Stimulated activated CD4-positive, alpha-beta T cell treated with anti-CD3 and anti-CD28 coated beads, Interleukin-4, amount 100 ng/mL, for 24 hours (primary cell): ENCODE measurements around the gene METTL16.
"Not testable (repeated sequence)": the region's sequence is repeated elsewhere in the genome, so short reads cannot be mapped to it uniquely, and the experiment has no call there.

Experiments
- DNase-seq: peaks from one replicate; pipeline ENCODE4 v3.0.0-alpha.2; 2020

Gene METTL16

DNA sequence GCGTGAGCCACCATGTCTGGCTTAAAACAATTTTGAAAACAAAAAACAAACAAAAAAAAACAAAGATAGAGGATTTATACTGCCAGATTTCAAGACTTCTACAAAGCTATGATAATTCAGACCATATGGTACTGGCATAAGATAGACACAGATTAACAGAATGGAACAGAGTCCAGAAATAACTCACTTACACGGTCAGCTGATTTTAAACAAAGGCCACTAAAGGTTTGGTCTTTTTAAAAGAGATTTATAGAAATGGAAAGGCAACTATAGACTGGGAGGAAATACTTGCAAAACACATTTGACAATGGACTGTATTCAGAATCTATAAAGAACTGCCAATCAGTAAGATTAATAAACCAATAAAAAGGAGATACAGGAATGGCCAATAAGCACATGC is 62.2 kb downstream of the METTL16 start:
- no peak for DNase-seq

DNA sequence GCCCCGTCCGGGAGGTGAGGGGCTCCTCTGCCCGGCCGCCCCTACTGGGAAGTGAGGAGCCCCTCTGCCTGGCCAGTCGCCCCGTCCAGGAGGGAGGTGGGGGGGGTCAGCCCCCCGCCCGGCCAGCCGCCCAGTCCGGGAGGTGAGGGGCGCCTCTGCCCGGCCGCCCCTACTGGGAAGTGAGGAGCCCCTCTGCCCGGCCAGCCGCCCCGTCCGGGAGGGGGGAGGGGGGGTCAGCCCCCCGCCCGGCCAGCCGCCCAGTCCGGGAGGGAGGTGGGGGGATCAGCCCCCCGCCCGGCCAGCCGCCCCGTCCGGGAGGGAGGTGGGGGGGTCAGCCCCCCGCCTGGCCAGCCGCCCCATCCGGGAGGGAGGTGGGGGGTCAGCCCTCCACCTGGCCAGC is 64.2 kb downstream of the METTL16 start:
- DNase-seq = not testable (repeated sequence)

DNA sequence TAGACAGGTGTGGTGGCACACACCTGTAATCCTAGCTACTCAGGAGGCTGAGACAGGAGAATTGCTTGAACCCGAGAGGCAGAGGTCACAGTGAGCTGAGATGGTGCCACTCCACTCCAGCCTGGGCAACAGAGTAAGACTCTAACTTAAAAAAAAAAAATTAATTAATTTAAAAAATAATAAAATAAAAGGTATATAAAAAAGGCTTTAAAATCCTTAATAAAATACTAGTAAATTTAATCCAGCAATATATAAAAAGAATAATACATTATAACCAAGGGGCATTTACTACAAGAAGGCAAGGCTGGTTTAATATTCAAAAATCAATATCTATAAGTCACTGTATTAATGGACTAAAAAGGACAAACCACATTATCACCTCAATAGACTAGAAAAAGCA is 66.0 kb downstream of the METTL16 start:
- no peak for DNase-seq

DNA sequence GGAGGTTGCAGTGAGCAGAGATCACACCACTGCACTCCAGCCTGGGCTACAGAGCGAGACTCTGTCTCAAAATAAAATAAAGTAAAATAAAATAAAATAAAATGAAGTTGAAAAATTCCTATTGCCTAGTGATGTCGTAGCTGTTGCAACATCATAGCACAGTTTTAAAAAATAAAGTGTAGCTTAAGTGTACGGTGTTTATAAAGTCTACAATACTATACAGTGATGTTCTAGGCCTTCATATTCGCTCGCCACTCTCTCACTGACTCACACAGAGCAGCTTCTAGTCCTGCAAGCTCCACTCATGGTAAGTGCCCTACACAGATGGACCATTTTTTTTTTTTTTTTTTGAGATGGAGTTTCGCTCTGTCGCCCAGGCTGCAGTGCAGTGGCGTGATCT is 67.3 kb downstream of the METTL16 start:
- DNase-seq = no peak

DNA sequence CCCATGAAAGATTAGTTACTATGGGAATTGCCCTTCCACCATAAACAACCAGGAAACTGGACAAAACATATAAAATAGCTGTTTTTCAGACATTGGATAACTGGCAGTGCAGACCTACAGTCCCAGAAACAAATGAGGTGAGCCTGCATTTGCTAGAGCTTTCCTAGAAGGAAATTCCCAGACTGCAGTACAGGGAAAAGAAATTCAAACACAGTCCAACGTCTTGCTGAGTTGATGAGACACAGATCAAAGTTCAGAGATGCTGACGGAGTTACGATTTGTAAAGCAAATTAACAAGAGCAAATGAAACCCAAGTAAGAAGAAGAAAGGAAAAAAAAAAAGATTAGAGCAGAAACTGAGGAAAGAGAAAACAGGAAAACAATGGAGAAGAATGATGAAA is 69.5 kb downstream of the METTL16 start:
- DNase-seq = no peak

DNA sequence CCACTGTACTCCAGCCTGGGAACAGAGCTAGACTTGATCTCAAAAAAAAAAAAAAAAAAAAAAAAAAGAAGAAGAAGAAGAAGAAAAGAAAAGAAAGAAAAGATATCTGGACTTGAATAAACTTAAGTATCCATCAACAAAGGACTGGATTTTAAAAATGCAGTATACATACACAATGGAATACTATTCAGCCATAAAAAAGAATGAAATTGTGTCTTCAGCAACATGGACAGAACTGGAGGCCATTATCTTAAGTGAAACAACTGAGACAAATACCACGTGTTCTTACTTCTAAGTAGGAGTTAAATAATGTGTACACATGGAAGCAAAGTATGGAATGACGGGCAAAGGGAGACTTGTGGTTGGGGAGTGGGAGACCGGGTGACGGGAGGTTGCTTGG is 70.8 kb downstream of the METTL16 start:
- DNase-seq = no peak

DNA sequence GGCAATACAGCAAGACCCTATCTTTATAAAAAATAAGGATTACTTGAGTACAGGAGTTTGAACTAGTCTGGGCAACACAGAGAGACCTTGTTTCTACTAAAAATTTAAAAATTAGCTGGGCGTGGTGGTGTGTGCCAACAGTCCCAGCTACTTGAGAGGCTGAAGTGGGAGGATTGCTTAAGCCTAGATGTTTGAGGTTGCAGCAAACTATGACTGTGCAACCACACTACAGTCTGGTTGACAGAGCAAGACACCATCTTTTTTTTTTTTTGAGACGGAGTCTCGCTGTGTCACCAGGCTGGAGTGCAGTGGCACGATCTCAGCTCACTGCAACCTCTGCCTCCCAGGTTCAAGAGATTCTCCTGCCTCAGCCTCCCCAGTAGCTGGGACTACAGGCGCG is 71.7 kb downstream of the METTL16 start:
- not testable (repeated sequence) for DNase-seq

DNA sequence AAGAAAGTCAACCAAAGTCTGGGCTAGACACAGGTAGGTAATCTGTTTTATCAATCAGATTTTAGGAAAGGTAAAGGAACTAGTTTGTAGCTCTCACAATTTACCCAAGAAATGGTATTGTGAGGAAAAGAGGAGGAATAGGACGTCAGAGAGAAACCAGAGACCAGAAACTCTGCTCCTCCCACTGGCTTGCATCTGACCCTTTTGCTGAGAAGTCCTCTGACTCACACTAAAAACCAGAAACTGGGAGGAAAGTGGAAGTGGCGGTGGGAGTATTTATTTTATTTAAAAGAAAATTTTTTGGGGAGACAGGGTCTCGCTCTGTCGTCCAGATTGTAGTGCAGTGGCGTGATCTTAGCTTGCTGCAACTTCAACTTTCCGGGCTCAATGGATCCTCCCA is 72.9 kb downstream of the METTL16 start:
- no peak for DNase-seq

DNA sequence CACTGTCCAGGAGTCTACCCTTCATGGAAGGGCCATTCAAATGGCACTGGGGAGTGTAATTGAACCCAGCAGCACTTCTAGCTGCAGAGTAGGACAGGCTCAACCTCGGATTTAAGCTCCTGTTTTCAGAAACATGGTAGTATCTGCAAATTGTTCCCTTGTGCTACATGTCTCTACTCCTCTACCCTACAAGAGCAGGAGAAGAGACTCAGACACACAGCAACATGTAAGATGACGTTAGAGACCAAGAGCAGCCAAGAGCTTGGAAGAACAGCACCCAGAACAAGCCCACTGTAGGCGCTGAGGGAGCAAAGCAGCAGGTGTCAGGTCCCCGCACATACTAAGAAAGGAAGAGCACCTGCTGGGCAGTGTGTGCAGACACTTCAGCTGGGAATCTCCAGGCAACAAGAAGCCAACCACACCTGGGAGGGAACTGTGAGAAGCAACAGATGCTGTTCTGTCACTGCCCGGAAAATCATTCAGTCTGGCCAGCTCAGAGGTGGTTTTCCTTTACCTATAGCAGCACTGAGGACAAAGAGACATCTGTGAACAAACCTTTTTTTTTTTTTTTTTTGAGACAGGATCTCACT is 75.3 kb downstream of the METTL16 start:
- DNase-seq = no peak

DNA sequence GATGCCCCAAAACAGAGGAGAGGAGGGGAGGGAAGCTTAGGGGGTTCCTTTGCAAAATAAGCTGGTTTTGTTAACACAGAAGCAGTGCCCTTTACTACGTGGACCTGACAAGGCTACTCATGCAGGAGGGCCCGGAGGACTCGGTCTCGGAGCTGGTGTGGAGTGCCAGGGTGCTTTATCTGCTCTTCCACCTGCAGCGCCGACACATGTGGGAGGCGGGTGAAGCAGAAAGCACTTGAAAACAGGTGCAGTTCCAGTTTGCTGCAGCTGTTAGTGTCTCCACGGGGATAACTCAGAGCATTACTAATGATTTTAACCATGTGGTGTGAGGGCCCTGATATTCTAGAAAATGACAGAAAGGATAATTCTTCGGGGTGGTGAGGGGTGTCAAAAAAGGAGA is 75.8 kb downstream of the METTL16 start:
- DNase-seq = no peak

DNA sequence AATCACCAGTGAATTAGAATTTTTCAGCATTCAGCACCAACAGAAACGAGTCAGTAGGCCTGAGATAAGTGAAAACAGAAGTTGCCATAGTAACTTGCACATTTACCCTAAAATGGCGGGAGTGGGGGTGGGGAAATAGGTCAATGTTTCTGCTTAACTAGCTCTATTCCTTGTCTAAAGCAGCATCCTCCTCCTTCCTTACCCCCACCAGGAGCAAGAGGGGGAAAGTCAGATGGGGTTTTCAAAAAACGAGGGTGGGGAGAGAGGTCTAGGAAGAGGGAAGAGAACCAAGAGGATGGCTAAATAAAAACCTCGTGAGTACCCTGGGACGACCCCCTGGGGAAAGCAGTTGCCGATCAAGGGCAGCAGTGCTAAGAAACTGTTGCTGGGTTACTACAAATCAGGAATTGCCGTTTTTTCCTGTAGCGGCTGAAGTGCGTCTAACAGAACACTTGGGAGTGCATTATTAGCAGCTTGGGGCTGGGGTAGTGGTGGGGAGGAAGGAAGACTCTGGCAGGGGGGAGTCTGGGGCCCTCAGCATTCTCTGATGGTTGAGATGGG is 76.4 kb downstream of the METTL16 start:
- no peak for DNase-seq

DNA sequence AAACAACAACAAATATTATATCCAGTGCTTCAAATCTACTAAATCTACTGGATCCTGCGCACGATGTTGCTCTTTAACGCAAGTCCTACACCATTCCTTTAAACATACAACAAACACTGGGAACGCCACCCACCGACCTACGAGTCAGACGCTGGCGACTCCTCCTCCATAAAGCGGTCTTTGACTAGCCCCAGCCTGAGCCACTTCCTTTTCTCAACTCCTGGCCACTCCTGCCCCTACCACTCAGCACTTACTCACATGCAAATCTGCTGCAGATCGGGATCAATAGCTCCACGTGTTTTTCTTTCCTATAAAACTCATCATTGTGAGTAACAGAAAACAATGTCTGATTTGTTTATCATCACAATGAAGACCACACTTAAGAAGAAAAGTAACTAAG is 78.0 kb downstream of the METTL16 start:
- DNase-seq = no peak

DNA sequence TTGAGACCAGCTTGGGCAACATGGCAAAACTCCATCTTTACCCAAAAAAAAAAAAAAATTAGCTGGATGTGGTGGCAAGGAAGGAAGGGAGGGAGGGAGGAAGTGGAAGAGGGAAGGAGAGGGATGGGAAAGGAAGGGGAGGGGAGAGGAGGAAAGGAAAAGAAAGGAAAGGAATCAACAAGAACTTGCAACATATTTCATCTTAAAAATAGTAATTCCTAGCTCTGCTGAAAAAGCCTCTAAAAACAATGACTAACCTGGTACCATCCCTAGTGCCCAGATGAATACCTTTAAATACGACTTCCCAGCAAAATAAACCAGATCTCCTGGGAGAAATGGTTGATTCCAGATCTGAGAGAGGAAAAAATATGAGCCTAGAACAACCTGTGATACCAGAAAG is 83.8 kb downstream of the METTL16 start:
- DNase-seq = no peak

DNA sequence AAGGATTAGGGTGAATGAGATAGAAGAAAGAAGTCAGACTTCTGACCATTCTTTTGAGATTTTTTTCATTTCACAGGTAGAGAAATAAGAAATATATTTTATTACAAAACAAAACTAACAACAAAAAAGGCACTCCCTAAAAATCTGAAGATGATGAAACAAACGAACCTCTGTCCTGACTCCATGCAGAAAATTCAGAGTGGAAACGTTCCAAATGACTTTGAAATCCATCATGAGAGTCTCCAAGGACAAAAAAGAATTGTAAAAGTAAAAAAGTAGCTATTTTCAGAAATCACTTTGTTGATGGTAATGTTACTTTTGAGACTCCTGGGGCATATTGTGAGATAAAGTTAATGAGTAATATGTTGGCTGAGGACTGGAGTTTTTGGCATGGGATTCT is 84.5 kb downstream of the METTL16 start:
- no peak for DNase-seq

DNA sequence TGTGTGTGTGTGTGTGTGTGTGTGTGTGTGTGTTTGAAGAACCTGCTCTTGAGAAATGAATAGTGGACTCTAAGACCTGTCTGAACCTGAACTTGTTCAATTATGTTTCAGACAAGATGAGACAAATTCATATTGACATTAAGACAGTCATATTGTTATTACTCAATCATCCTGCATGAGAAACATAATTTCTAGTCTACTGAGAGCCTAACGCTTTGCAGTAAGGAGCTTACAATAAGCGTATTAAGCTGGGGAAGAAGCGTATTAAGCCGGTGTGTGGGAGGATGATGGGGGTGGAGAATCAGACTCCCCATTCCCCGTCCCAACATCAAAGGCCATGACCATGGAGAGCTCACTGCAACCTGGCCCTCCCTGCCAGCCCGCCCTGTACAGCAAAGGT is 88.4 kb downstream of the METTL16 start:
- DNase-seq = no peak

DNA sequence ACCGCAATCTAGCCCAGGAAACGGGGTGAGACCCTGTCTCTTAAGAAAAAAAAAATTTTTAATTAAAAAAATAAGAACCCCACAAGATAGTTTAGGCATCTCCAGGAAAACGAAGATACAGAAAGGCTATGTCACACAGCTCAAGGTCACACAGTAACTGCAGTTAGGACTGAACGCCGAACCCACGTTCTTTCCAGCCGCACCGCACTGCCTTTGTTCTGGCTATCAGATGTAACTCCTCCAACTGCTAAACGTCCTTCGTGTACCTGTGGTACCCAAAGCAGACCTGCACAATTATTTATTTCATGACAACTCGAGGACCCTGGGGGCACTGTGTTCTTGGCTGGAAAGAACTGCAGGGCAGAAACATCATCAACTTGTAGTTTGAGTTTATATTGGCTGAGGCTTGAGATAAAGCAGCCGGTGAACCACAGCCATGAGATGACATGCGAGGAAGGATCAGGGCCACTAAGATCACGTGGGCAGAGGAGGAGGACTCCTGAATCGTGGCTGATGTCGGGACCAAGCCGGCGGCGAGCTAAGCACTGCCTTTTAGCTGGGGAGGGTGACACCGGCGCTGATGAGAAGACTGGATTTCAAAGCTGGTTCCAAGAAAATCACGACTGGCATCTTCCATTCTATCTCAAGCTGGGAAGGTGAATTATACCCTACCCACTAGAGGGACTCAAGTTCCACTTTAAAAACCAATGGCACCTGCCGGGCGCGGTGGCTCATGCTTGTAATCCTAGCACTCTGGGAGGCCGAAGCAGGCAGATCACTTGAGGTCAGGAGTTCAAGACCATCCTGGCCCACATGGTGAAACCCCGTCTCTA is 90.2 kb downstream of the METTL16 start:
- DNase-seq = no peak

DNA sequence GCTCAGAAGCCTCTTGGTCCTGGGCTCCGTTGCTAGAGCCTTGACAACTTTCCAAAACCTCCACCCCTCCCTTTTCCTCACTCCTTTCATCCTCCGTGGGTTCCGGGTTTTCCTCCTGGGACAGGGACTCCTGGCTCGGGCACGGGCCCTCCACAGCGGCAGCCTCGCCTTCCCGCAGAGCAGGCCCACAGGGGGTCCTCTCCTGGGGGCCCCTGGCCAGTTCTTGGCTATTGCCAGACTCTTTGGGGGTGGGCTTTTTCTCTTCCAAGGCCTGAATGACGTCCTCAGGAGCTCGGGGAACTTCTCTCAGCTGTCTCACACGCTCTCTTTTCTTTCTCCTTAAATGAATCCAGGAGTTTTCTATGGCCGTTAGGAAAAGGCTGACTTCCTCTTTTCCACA is 91.5 kb downstream of the METTL16 start:
- no peak for DNase-seq

DNA sequence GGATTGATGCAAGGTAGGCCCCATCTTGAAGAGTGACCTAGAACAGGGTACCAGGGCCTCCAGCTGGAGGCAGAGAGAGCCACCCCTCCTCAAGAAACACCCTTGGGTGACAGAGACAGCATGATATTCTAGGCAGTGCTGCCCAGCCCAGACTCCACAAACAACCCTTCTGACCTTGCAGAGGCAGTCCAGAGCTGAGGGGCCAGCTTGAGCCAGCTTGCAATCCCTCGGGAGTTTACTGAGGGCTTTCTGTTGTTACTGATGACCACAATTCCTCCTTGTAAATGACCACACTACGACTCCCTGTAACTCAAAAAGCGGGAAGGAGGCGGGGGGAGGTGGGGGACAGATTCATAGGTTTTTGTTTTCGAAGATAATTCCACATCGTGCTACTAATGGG is 92.2 kb downstream of the METTL16 start:
- no peak for DNase-seq

DNA sequence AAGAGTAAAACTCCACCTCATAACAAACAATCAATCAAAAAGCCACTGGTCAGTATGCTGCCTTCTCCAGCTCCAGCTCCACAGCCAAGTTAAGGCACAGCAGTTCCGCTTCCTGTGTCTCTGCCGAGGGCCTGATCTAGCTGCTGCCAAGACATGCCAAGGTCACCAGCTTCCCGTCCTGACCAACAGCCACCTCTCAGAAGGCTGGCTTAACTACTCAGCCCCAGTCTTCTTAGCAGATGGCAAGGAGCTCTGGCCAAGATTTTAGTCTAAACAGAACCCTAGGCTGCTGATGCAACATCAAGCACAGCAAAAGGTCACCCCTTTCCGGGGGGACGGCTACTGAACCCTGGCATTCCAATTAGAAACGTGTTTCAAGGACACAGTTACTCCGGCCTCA is 93.1 kb downstream of the METTL16 start:
- DNase-seq = no peak

DNA sequence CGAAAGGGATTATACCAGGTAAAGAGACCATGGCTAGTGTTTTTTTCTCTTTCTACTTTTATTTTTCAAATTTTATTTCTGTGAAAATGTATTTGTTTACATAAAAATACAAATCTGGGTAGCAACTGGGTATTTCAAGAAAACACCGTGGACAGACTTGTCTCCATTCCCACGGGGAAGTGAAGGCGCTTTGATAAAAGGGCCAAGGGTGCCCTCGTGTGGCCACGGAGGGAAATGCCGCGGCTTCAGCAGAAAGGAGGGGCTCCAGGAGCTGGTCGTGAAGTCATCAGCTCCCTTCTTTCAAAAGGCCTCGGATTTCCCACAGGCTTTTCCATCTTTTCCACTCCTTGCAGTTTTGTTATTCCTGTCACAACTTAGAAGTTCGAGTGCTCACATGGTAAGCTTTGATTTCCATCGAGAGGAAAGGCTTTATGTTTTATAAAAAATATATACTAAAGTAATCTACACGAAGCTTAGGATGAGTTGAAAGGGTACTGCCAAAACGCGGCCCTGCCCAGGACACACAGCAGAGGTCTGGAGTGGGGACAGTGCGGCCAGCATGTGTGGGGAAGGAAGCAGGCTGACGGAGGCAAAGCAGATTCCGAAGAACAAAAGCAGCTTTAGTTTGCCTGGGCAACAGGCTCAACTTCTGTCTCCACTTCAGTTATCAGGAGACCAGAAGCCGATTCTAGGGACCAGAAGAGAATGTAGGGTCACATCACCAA is 95.5 kb downstream of the METTL16 start:
- DNase-seq = peak; percentile 88

DNA sequence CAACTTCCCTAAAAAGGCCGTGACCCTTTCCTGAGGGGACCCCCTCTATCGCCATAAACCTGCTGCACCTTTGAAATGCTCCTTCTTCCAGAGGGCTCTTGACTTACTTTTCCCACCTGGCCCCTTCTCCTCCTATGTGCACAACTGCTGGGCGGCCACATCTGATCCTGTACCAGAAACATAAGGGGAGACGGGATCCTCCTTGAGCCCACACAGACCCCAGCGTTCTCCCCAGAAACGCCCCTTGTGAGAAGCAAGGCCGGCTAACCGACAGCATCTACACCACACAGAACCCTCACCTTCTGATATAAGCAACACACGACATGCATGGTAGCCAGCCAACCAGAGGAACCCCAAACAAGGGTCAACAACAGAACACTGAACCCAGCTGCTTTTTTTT is 96.6 kb downstream of the METTL16 start:
- DNase-seq = no peak

DNA sequence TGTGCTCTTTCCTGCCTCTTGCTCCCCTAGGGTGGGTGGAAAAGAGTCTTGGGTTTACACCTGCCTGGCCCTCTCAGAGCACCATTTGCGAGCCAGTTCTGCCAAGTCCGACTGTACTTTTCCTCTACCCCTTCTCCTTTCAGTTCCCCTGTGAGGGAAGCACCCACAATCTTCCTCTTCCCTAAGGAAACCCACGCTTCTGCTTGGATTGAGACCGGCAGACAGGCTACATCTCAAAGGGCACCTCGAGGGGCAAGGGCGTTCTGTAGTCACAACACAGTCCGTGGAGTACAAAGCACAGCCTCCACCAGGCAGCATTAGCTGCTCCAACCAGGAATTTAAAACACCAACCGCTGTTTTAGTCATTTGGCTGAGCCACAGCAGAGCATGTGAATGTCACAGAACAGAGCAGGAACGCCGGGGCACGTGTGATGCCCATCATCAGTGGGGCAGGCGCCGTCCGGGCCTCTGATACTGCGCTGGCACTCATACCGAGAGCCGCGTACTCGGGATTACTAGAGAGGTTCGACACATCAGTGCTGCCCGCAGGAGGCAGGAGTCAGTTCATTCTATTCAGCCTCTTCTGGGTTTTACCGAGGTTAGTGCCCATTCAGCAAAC is 97.1 kb downstream of the METTL16 start:
- DNase-seq = no peak

DNA sequence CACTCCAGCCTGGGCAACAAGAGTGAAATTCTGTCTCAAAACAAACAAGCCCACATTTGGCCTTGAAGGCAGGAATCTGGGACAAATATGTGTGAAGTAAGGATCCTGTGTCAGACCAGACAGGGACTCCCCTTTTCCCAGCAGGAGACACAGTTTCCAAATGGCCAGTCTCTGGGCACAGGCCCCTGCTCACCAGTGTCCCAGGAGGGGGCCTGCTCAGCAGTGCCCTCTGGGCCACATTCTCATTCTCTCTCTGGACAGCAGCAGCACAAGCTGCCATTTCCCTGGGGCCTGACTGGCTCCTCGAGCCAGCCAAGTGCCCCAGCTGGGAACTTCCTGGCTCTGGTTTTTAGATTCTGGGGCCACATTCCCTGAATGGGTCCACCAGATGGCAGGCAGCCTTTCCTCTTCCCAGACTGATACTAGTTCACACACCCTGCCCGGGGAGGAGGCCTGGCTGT is 99.1 kb downstream of the METTL16 start:
- no peak for DNase-seq
